ENCODE data around the gene TMEM106C. TPM values are rescaled to one million over a fixed set of nuclear protein-coding genes. Genes with fewer than 3 reads are reported as not detected.

The TMEM106C gene
- total and polyA plus RNA-seq, 2 of the 13 experiments (the other 11 are each of a cell fraction or from before 2014, with no cell fraction given), result 132 to 192 TPM

DNA sequence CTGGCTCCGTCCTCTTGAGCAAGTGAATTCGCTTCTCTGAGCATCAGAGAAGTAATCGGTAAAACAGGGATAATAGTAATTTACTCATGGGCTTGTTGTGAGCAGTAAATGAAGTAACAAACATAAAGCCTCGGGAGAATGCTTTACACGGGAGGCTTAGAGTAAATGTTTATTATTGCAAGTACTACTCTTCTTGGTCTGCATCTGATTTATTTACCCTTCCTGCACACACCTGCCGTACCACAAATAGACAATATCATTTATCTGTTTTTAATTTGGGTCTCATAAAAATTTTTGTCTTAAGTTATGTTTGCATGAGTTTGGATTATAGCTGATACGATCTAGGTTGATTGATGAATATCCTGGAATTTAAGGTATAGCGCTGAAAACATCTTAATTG is 48.7 kb downstream of the TMEM106C start:
- POLR2A ChIA-PET, result no interaction called here
- no peak for DNase-seq (ENCODE audit: low spot score)
- Histone ChIP-seq H3K4me2 (ENCODE audit: low read depth, low read length) (no peak overlapping the region), H3K9me3 (ENCODE audit: low read length) (no peaks in the 10 kb centered on the region), H3K4me1 (ENCODE audit: insufficient read depth, low read length) (peaks cover 22% of the 10 kb centered on the region), H3K9ac (ENCODE audit: insufficient read depth, low read depth, low read length) (no peak overlapping the region), H3K4me3 (replicated peaks in 1 of 3; ENCODE audit: insufficient read depth in 1 of 3, low read depth in 2 of 3, low read length in 3 of 3) (no peak overlapping the region), H4K20me1 (ENCODE audit: insufficient read depth, low read length) (no peaks in the 10 kb centered on the region), H3K27ac (ENCODE audit: extremely low read length, insufficient read depth, low read length) (no peak overlapping the region), H3K36me3 (replicated peaks in 1 of 2; ENCODE audit: control insufficient read depth in 1 of 2, insufficient read depth in 2 of 2, low read length in 2 of 2) (no peaks in the 10 kb centered on the region), H3K79me2 (ENCODE audit: insufficient read depth, low read length) (no peaks in the 10 kb centered on the region), H3K27me3 (ENCODE audit: control insufficient read depth in 1 of 2, insufficient read depth in 2 of 2, low read length in 2 of 2) (no peaks in the 10 kb centered on the region; a peak in 1 of 5 replicates), H2AFZ (ENCODE audit: low read length) (no peak overlapping the region)
- 67% methylated on average over 8 of the region's 8 CpGs for WGBS (ENCODE audit: low lambda C conversion rate)
- ATAC-seq, result no peak
- intact Hi-C loops (cut with micrococcal nuclease; ENCODE audit: unreplicated experiment), result no loop called here
- no peak for FAIRE-seq
- in situ Hi-C loops (cut with HindIII; ENCODE audit: extremely low pct_ligation_motif_present, low pct_unique_long_range_greater_than_20kb), result no loop called here
- BruUV-seq (replicated peaks), result no TSS peak
- CTCF ChIA-PET (ENCODE audit: low intra/inter-chr PET ratio, low total read pairs), result no interaction called here
- TF ChIP-seq SAFB2 (CRISPR knock-in tag; IDR thresholded peaks at IDR 0.05; ENCODE audit: borderline replicate concordance, low read depth) (no peak), SP4 (CRISPR knock-in tag; IDR thresholded peaks at IDR 0.05) (no peak), KDM2A (CRISPR knock-in tag; IDR thresholded peaks at IDR 0.05; ENCODE audit: borderline replicate concordance, low read depth) (no peak), POLR2G (IDR thresholded peaks at IDR 0.05; ENCODE audit: low read depth, low read length) (no peak), SCMH1 (CRISPR knock-in tag; IDR thresholded peaks at IDR 0.05; ENCODE audit: borderline replicate concordance) (no peak), ZNF12 (CRISPR knock-in tag; IDR thresholded peaks at IDR 0.05) (no peak), NFYB (CRISPR knock-in tag; IDR thresholded peaks at IDR 0.05) (no peak), SRSF9 (IDR thresholded peaks at IDR 0.05; ENCODE audit: borderline replicate concordance, insufficient read depth, low read depth, low read length, poor library complexity, severe bottlenecking) (no peak), ZNF572 (CRISPR knock-in tag; IDR thresholded peaks at IDR 0.05) (no peak), ZNF326 (CRISPR knock-in tag; IDR thresholded peaks at IDR 0.05; ENCODE audit: borderline replicate concordance) (no peak), ARNT (IDR thresholded peaks at IDR 0.05) (no peak)
- TF ChIP-seq, protein P1, sequence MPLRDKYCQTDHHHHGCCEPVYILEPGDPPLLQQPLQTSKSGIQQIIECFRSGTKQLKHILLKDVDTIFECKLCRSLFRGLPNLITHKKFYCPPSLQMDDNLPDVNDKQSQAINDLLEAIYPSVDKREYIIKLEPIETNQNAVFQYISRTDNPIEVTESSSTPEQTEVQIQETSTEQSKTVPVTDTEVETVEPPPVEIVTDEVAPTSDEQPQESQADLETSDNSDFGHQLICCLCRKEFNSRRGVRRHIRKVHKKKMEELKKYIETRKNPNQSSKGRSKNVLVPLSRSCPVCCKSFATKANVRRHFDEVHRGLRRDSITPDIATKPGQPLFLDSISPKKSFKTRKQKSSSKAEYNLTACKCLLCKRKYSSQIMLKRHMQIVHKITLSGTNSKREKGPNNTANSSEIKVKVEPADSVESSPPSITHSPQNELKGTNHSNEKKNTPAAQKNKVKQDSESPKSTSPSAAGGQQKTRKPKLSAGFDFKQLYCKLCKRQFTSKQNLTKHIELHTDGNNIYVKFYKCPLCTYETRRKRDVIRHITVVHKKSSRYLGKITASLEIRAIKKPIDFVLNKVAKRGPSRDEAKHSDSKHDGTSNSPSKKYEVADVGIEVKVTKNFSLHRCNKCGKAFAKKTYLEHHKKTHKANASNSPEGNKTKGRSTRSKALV (CRISPR knock-in tag; IDR thresholded peaks at IDR 0.05), result no peak
- TF ChIP-seq, protein P2, sequence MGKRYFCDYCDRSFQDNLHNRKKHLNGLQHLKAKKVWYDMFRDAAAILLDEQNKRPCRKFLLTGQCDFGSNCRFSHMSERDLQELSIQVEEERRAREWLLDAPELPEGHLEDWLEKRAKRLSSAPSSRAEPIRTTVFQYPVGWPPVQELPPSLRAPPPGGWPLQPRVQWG (CRISPR knock-in tag; IDR thresholded peaks at IDR 0.05; ENCODE audit: borderline replicate concordance, low read depth), result no peak
- TF ChIP-seq, protein P3, sequence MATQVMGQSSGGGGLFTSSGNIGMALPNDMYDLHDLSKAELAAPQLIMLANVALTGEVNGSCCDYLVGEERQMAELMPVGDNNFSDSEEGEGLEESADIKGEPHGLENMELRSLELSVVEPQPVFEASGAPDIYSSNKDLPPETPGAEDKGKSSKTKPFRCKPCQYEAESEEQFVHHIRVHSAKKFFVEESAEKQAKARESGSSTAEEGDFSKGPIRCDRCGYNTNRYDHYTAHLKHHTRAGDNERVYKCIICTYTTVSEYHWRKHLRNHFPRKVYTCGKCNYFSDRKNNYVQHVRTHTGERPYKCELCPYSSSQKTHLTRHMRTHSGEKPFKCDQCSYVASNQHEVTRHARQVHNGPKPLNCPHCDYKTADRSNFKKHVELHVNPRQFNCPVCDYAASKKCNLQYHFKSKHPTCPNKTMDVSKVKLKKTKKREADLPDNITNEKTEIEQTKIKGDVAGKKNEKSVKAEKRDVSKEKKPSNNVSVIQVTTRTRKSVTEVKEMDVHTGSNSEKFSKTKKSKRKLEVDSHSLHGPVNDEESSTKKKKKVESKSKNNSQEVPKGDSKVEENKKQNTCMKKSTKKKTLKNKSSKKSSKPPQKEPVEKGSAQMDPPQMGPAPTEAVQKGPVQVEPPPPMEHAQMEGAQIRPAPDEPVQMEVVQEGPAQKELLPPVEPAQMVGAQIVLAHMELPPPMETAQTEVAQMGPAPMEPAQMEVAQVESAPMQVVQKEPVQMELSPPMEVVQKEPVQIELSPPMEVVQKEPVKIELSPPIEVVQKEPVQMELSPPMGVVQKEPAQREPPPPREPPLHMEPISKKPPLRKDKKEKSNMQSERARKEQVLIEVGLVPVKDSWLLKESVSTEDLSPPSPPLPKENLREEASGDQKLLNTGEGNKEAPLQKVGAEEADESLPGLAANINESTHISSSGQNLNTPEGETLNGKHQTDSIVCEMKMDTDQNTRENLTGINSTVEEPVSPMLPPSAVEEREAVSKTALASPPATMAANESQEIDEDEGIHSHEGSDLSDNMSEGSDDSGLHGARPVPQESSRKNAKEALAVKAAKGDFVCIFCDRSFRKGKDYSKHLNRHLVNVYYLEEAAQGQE (IDR thresholded peaks at IDR 0.05; ENCODE audit: borderline replicate concordance in 1 of 2, low read depth in 1 of 2, low read length in 2 of 2), result no peak
- TF ChIP-seq, protein P4, sequence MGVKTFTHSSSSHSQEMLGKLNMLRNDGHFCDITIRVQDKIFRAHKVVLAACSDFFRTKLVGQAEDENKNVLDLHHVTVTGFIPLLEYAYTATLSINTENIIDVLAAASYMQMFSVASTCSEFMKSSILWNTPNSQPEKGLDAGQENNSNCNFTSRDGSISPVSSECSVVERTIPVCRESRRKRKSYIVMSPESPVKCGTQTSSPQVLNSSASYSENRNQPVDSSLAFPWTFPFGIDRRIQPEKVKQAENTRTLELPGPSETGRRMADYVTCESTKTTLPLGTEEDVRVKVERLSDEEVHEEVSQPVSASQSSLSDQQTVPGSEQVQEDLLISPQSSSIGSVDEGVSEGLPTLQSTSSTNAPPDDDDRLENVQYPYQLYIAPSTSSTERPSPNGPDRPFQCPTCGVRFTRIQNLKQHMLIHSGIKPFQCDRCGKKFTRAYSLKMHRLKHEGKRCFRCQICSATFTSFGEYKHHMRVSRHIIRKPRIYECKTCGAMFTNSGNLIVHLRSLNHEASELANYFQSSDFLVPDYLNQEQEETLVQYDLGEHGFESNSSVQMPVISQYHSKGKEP (CRISPR knock-in tag; IDR thresholded peaks at IDR 0.05), result no peak
- TF ChIP-seq, protein P5, sequence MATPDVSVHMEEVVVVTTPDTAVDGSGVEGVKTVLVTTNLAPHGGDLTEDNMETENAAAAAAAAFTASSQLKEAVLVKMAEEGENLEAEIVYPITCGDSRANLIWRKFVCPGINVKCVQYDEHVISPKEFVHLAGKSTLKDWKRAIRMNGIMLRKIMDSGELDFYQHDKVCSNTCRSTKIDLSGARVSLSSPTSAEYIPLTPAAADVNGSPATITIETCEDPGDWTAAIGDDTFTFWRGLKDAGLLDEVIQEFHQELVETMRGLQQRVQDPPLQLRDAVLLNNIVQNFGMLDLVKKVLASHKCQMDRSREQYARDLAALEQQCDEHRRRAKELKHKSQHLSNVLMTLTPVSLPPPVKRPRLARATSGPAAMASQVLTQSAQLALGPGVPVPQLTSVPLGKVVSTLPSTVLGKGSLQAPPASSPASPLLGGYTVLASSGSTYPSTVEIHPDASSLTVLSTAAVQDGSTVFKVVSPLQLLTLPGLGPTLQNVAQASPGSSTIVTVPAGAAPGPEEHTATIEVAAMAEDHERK (CRISPR knock-in tag; IDR thresholded peaks at IDR 0.05; ENCODE audit: low read depth), result no peak

All from HepG2 (cell line).